ENCODE data around the gene PPP5C. TPM values are rescaled to one million over a fixed set of nuclear protein-coding genes. Genes with fewer than 3 reads are reported as not detected.
"Not testable (repeated sequence)": the region's sequence is repeated elsewhere in the genome, so short reads cannot be mapped to it uniquely, and the experiment has no call there.

PPP5C gene
- total RNA-seq, 5 donors from 2014 or later (not counting 1 experiment from before 2014, with no cell fraction given), result 40.3 to 59.7 (median 42.8) TPM

GRCh38 chr19:46374536-46375475 lies 27.9 kb downstream of the PPP5C start:
- Histone ChIP-seq H3K9me3 (no peaks in the 10 kb centered on the region), H3K4me3 (ENCODE audit: control insufficient read depth in 1 of 2, extremely low read depth in 1 of 2, low read length in 1 of 2) (no peak overlapping the region), H3K36me3 (ENCODE audit: control insufficient read depth in 2 of 2, extremely low read depth in 1 of 2, insufficient read depth in 1 of 2, low read length in 1 of 2) (peaks cover 11 to 41% of the 10 kb centered on the region in 2 donors), H3K27ac (ENCODE audit: low read length) (no peak overlapping the region), H3K4me1 (ENCODE audit: control insufficient read depth in 1 of 2, extremely low read depth in 1 of 2, insufficient read depth in 2 of 2, low read length in 2 of 2) (peaks cover 0 to 31% of the 10 kb centered on the region in 2 experiments), H3K27me3 (replicated peaks in 1 of 2; ENCODE audit: control insufficient read depth in 2 of 2, extremely low read depth in 1 of 2, insufficient read depth in 2 of 2, low read length in 1 of 2) (no peaks in the 10 kb centered on the region)
- no peaks in the 10 kb centered on the region for H3K27me3 Mint-ChIP-seq
- ChIA-PET POLR2A (no interaction called here), CTCF (interaction anchor here in 1 of 2 donors (0.6 kb wide), 1 partner anchor 650 kb away, joined by 3 read pairs; no protein-coding TSS in a partner anchor)
- peaks cover 33% of the 10 kb centered on the region for H3K36me3 Mint-ChIP-seq
- no peak overlapping the region for H3K4me3 Mint-ChIP-seq
- peaks cover 16 to 22% (median 18%) of the 10 kb centered on the region in 3 donors for H3K4me1 Mint-ChIP-seq
- peak in 1 of 35 experiments; percentile 22 for DNase-seq
- H3K27ac Mint-ChIP-seq, result no peak overlapping the region
- WGBS (ENCODE audit: insufficient coverage), result 96% methylated on average over 15 of the region's 21 CpGs
- H3K9me3 Mint-ChIP-seq, result no peaks in the 10 kb centered on the region
- ATAC-seq (replicated peaks in 1 of 4), result no peak

DNA sequence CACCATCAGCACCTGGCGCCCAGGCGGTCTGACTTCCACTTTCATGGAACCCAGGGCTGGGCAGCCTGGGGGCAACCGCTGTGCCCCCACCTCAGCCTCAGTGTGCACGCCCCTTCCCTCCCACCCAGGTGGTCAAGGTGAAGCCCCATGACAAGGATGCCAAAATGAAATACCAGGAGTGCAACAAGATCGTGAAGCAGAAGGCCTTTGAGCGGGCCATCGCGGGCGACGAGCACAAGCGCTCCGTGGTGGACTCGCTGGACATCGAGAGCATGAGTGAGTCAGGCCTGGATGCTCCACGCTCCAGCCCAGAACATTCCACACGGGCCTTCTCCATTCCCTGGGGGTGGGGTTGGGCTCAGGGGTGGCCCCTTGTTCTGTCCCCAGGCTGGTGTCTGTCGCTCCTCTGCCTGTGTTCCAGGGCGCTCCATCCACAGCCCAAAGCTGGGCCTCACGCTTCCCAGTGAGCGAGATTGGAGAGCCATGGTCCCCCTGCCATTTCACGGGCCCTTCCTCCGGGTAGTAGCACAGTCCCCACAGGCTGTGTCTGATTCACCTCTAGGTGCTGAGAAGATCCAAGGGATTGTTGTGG lies 28.7 kb downstream of the PPP5C start:
- H3K27me3 ChIP-seq (replicated peaks in 1 of 2; ENCODE audit: control insufficient read depth in 2 of 2, extremely low read depth in 1 of 2, insufficient read depth in 2 of 2, low read length in 1 of 2); POLR2A ChIA-PET; H3K4me3 Mint-ChIP-seq; H3K9me3 ChIP-seq; H3K4me3 ChIP-seq (ENCODE audit: control insufficient read depth in 1 of 2, extremely low read depth in 1 of 2, low read length in 1 of 2); H3K27me3 Mint-ChIP-seq; H3K9me3 Mint-ChIP-seq; CTCF ChIA-PET; ATAC-seq (replicated peaks in 1 of 4); H3K27ac ChIP-seq (ENCODE audit: low read length); H3K27ac Mint-ChIP-seq: not testable (repeated sequence)
- 99% methylated on average over 8 of the region's 22 CpGs for WGBS (ENCODE audit: insufficient coverage)
- Mint-ChIP-seq H3K36me3 (peaks cover 38% of the 10 kb centered on the region), H3K4me1 (peaks cover 16 to 22% (median 18%) of the 10 kb centered on the region in 3 donors)
- peaks cover 13 to 47% of the 10 kb centered on the region in 2 donors for H3K36me3 ChIP-seq (ENCODE audit: control insufficient read depth in 2 of 2, extremely low read depth in 1 of 2, insufficient read depth in 1 of 2, low read length in 1 of 2)
- H3K4me1 ChIP-seq (ENCODE audit: control insufficient read depth in 1 of 2, extremely low read depth in 1 of 2, insufficient read depth in 2 of 2, low read length in 2 of 2), result peaks cover 0 to 28% of the 10 kb centered on the region in 2 experiments
- DNase-seq, result peak in 1 of 35 experiments; percentile 16

- Mint-ChIP-seq H3K9me3 (no peaks in the 10 kb centered on the region), H3K27me3 (no peaks in the 10 kb centered on the region), H3K4me3 (no peak overlapping the region), H3K27ac (no peak overlapping the region), H3K36me3 (peaks cover 42% of the 10 kb centered on the region), H3K4me1 (peaks cover 10 to 14% (median 13%) of the 10 kb centered on the region in 3 donors)
- ATAC-seq (replicated peaks in 1 of 4) (no peak), DNase-seq (peak in 1 of 35 experiments; percentile 23)
- H3K36me3 ChIP-seq (ENCODE audit: control insufficient read depth in 2 of 2, extremely low read depth in 1 of 2, insufficient read depth in 1 of 2, low read length in 1 of 2), result peaks cover 16 to 55% of the 10 kb centered on the region in 2 donors
- CTCF ChIA-PET, result interaction anchor here (0.5 to 0.6 kb wide), 2 partner anchors 29 to 161 kb away, joined by 3 read pairs; no protein-coding TSS in a partner anchor
- H3K9me3 ChIP-seq, result no peaks in the 10 kb centered on the region
- no peaks in the 10 kb centered on the region for H3K27me3 ChIP-seq (replicated peaks in 1 of 2; ENCODE audit: control insufficient read depth in 2 of 2, extremely low read depth in 1 of 2, insufficient read depth in 2 of 2, low read length in 1 of 2)
- no peak overlapping the region for H3K27ac ChIP-seq (ENCODE audit: low read length)
- 95% methylated on average over 17 of the region's 20 CpGs for WGBS (ENCODE audit: insufficient coverage)
- peaks cover 0 to 22% of the 10 kb centered on the region in 2 experiments for H3K4me1 ChIP-seq (ENCODE audit: control insufficient read depth in 1 of 2, extremely low read depth in 1 of 2, insufficient read depth in 2 of 2, low read length in 2 of 2)
- POLR2A ChIA-PET, result no interaction called here
- H3K4me3 ChIP-seq (ENCODE audit: control insufficient read depth in 1 of 2, extremely low read depth in 1 of 2, low read length in 1 of 2), result no peak overlapping the region
Observed at GRCh38 chr19:46376241-46377153, 29.6 kb downstream of the PPP5C start.

GRCh38 chr19:46378268-46378667 lies 31.4 kb downstream of the PPP5C start:
- Histone ChIP-seq H3K4me3 (ENCODE audit: control insufficient read depth in 1 of 2, extremely low read depth in 1 of 2, low read length in 1 of 2) (no peak overlapping the region), H3K9me3 (no peaks in the 10 kb centered on the region), H3K36me3 (ENCODE audit: control insufficient read depth in 2 of 2, extremely low read depth in 1 of 2, insufficient read depth in 1 of 2, low read length in 1 of 2) (peaks cover 21 to 64% of the 10 kb centered on the region in 2 donors), H3K27me3 (replicated peaks in 1 of 2; ENCODE audit: control insufficient read depth in 2 of 2, extremely low read depth in 1 of 2, insufficient read depth in 2 of 2, low read length in 1 of 2) (no peaks in the 10 kb centered on the region), H3K27ac (ENCODE audit: low read length) (no peak overlapping the region), H3K4me1 (ENCODE audit: control insufficient read depth in 1 of 2, extremely low read depth in 1 of 2, insufficient read depth in 2 of 2, low read length in 2 of 2) (peaks cover 0 to 10% of the 10 kb centered on the region in 2 experiments)
- Mint-ChIP-seq H3K27ac (no peak overlapping the region), H3K4me1 (peaks cover 0 to 5% (median 4%) of the 10 kb centered on the region in 3 donors), H3K9me3 (no peaks in the 10 kb centered on the region), H3K4me3 (no peak overlapping the region), H3K27me3 (no peaks in the 10 kb centered on the region), H3K36me3 (peaks cover 55% of the 10 kb centered on the region)
- CTCF ChIA-PET, result no interaction called here
- WGBS (ENCODE audit: insufficient coverage), result no CpG with 5 or more reads among the region's 2 CpGs
- ATAC-seq (replicated peaks in 1 of 4) (no peak), DNase-seq (no peak)
- POLR2A ChIA-PET, result no interaction called here

- Mint-ChIP-seq H3K4me1 (peaks cover 0 to 5% (median 4%) of the 10 kb centered on the region in 3 donors), H3K27ac (no peak overlapping the region), H3K9me3 (no peaks in the 10 kb centered on the region), H3K36me3 (peaks cover 68% of the 10 kb centered on the region), H3K27me3 (no peaks in the 10 kb centered on the region), H3K4me3 (no peak overlapping the region)
- ChIA-PET POLR2A (no interaction called here), CTCF (no interaction called here)
- H3K27ac ChIP-seq (ENCODE audit: low read length), result no peak overlapping the region
- H3K9me3 ChIP-seq, result no peaks in the 10 kb centered on the region
- peaks cover 26 to 80% of the 10 kb centered on the region in 2 donors for H3K36me3 ChIP-seq (ENCODE audit: control insufficient read depth in 2 of 2, extremely low read depth in 1 of 2, insufficient read depth in 1 of 2, low read length in 1 of 2)
- no peak for DNase-seq
- WGBS (ENCODE audit: insufficient coverage), result no CpG with 5 or more reads among the region's 2 CpGs
- H3K27me3 ChIP-seq (replicated peaks in 1 of 2; ENCODE audit: control insufficient read depth in 2 of 2, extremely low read depth in 1 of 2, insufficient read depth in 2 of 2, low read length in 1 of 2), result no peaks in the 10 kb centered on the region
- H3K4me1 ChIP-seq (ENCODE audit: control insufficient read depth in 1 of 2, extremely low read depth in 1 of 2, insufficient read depth in 2 of 2, low read length in 2 of 2), result no peaks in the 10 kb centered on the region
- H3K4me3 ChIP-seq (ENCODE audit: control insufficient read depth in 1 of 2, extremely low read depth in 1 of 2, low read length in 1 of 2), result no peak overlapping the region
- ATAC-seq (replicated peaks in 1 of 4), result no peak
Observed at GRCh38 chr19:46380690-46381089, 33.8 kb downstream of the PPP5C start.

- H3K36me3 Mint-ChIP-seq, result peaks cover 62% of the 10 kb centered on the region
- H3K9me3 ChIP-seq, result no peaks in the 10 kb centered on the region
Observed at GRCh38 chr19:46381346-46381745, 34.5 kb downstream of the PPP5C start.

More at GRCh38 chr19:46381346-46381745, 34.5 kb downstream of the PPP5C start:
- H3K27me3 ChIP-seq (replicated peaks in 1 of 2; ENCODE audit: control insufficient read depth in 2 of 2, extremely low read depth in 1 of 2, insufficient read depth in 2 of 2, low read length in 1 of 2), result no peaks in the 10 kb centered on the region
- DNase-seq (no peak), ATAC-seq (replicated peaks in 1 of 4) (no peak)
- peaks cover 0 to 5% (median 4%) of the 10 kb centered on the region in 3 donors for H3K4me1 Mint-ChIP-seq
- POLR2A ChIA-PET, result no interaction called here
- no CpG with 5 or more reads among the region's 2 CpGs for WGBS (ENCODE audit: insufficient coverage)
- H3K4me3 Mint-ChIP-seq, result no peak overlapping the region
- no peak overlapping the region for H3K27ac Mint-ChIP-seq
- H3K9me3 Mint-ChIP-seq, result no peaks in the 10 kb centered on the region
- no peaks in the 10 kb centered on the region for H3K4me1 ChIP-seq (ENCODE audit: control insufficient read depth in 1 of 2, extremely low read depth in 1 of 2, insufficient read depth in 2 of 2, low read length in 2 of 2)
- H3K27me3 Mint-ChIP-seq, result no peaks in the 10 kb centered on the region
- peaks cover 20 to 79% of the 10 kb centered on the region in 2 donors for H3K36me3 ChIP-seq (ENCODE audit: control insufficient read depth in 2 of 2, extremely low read depth in 1 of 2, insufficient read depth in 1 of 2, low read length in 1 of 2)
- CTCF ChIA-PET, result no interaction called here
- no peak overlapping the region for H3K27ac ChIP-seq (ENCODE audit: low read length)
- H3K4me3 ChIP-seq (ENCODE audit: control insufficient read depth in 1 of 2, extremely low read depth in 1 of 2, low read length in 1 of 2), result no peak overlapping the region

Data from T-cell (primary cell).